Measurements from ENCODE around the gene NQO2. TPM values are rescaled to one million over a fixed set of nuclear protein-coding genes. Genes with fewer than 3 reads are reported as not detected.

Gene NQO2
- polyA plus RNA-seq, 1 experiment = 34.3 TPM

GRCh38 chr6:3014675-3015066 lies 15.0 kb downstream of the NQO2 start:
- no peak for DNase-seq (ENCODE audit: low read depth, low spot score)
- CTCF ChIA-PET = no interaction called here
- peaks cover 9% of the 10 kb centered on the region; the same call in 1 of the 2 replicates for H3K9me3 ChIP-seq (ENCODE audit: control insufficient read depth, insufficient read depth, low read length)
- no peak overlapping the region for H3K4me3 ChIP-seq (ENCODE audit: low read depth, low read length)
- TF ChIP-seq CTCF (IDR thresholded peaks at IDR 0.05; ENCODE audit: low read depth, low read length) = no peak
- POLR2A ChIA-PET = interaction anchor here (0.7 kb wide), 1 partner anchor 166 kb away, joined by 3 read pairs; no protein-coding TSS in a partner anchor
- H3K27ac ChIP-seq (ENCODE audit: low read depth, low read length) = no peak overlapping the region
- no peaks in the 10 kb centered on the region for H3K27me3 ChIP-seq (ENCODE audit: control insufficient read depth, insufficient read depth, low read length)

- DNase-seq (ENCODE audit: low read depth, low spot score) = no peak
- ChIA-PET CTCF (no interaction called here), POLR2A (interaction anchor here (0.7 kb wide), 1 partner anchor 167 kb away, joined by 3 read pairs; no protein-coding TSS in a partner anchor)
- H3K4me3 ChIP-seq (ENCODE audit: low read depth, low read length) = no peak overlapping the region
- H3K27ac ChIP-seq (ENCODE audit: low read depth, low read length) = no peak overlapping the region
- no peaks in the 10 kb centered on the region for H3K27me3 ChIP-seq (ENCODE audit: control insufficient read depth, insufficient read depth, low read length)
- no peak for TF ChIP-seq CTCF (IDR thresholded peaks at IDR 0.05; ENCODE audit: low read depth, low read length)
- H3K9me3 ChIP-seq (ENCODE audit: control insufficient read depth, insufficient read depth, low read length) = peaks cover 9% of the 10 kb centered on the region; the same call in 1 of the 2 replicates
Measured at GRCh38 chr6:3015144-3015543, 15.4 kb downstream of the NQO2 start.

GRCh38 chr6:3016473-3017280 lies 17.0 kb downstream of the NQO2 start:
- no peak for DNase-seq (ENCODE audit: low read depth, low spot score)
- ChIA-PET POLR2A (no interaction called here), CTCF (no interaction called here)
- no peak for TF ChIP-seq CTCF (IDR thresholded peaks at IDR 0.05; ENCODE audit: low read depth, low read length)
- H3K4me3 ChIP-seq (ENCODE audit: low read depth, low read length) = no peak overlapping the region
- no peaks in the 10 kb centered on the region for H3K27me3 ChIP-seq (ENCODE audit: control insufficient read depth, insufficient read depth, low read length)
- peaks cover 4% of the 10 kb centered on the region; the same call in 1 of the 2 replicates for H3K9me3 ChIP-seq (ENCODE audit: control insufficient read depth, insufficient read depth, low read length)
- H3K27ac ChIP-seq (ENCODE audit: low read depth, low read length) = no peak overlapping the region

- no peak overlapping the region for H3K4me3 ChIP-seq (ENCODE audit: low read depth, low read length)
- H3K9me3 ChIP-seq (ENCODE audit: control insufficient read depth, insufficient read depth, low read length) = peaks cover 2% of the 10 kb centered on the region; the same call in 1 of the 2 replicates
- no peak for TF ChIP-seq CTCF (IDR thresholded peaks at IDR 0.05; ENCODE audit: low read depth, low read length)
- ChIA-PET POLR2A (no interaction called here), CTCF (no interaction called here)
- no peak overlapping the region for H3K27ac ChIP-seq (ENCODE audit: low read depth, low read length)
- no peak for DNase-seq (ENCODE audit: low read depth, low spot score)
- no peaks in the 10 kb centered on the region for H3K27me3 ChIP-seq (ENCODE audit: control insufficient read depth, insufficient read depth, low read length)
Measured at GRCh38 chr6:3017304-3017703, 17.6 kb downstream of the NQO2 start.

- ChIA-PET CTCF (no interaction called here), POLR2A (interaction anchor here (1.2 kb wide), 1 partner anchor 9 kb away, joined by 3 read pairs; no protein-coding TSS in a partner anchor)
- no peak for DNase-seq (ENCODE audit: low read depth, low spot score)
- TF ChIP-seq CTCF (IDR thresholded peaks at IDR 0.05; ENCODE audit: low read depth, low read length) = no peak
- no peaks in the 10 kb centered on the region for H3K27me3 ChIP-seq (ENCODE audit: control insufficient read depth, insufficient read depth, low read length)
- peaks cover 11% of the 10 kb centered on the region for H3K9me3 ChIP-seq (ENCODE audit: control insufficient read depth, insufficient read depth, low read length)
- H3K4me3 ChIP-seq (ENCODE audit: low read depth, low read length) = no peak overlapping the region
- no peak overlapping the region for H3K27ac ChIP-seq (ENCODE audit: low read depth, low read length)
Measured at GRCh38 chr6:3019065-3019464, 19.4 kb downstream of the NQO2 start.
